Liver (tissue), 9 donors: ENCODE results near the gene SLC25A17. TPM values are rescaled to one million over a fixed set of nuclear protein-coding genes. Genes with fewer than 3 reads are reported as not detected.

Source experiments
- DNase-seq: peaks from one replicate; pipeline ENCODE4 v3.0.0-alpha.2; 2017; ENCODE audit warnings: low spot score
- H3K27ac ChIP-seq, 2 donors: one replicate each; pipeline ENCODE4 v1.7.0; 2013; ENCODE audit warnings: inconsistent platforms in 2 of 2, low read length in 2 of 2, control low read depth in 1 of 2, low read depth in 1 of 2, mild to moderate bottlenecking in 1 of 2
- H3K27me3 ChIP-seq, 4 donors: one replicate each; pipeline versions ENCODE4 v1.6.1 to v1.7.0; 2013; ENCODE audit warnings: low read length in 3 of 4, inconsistent platforms in 1 of 4, mild to moderate bottlenecking in 1 of 4, moderate library complexity in 1 of 4; ENCODE audit not compliant: control insufficient read depth in 4 of 4, insufficient read depth in 4 of 4
- H3K36me3 ChIP-seq, 4 donors: one replicate each; pipeline versions ENCODE4 v1.6.1 to v1.7.0; 2013; ENCODE audit warnings: low read length in 3 of 4, mild to moderate bottlenecking in 3 of 4, low read depth in 1 of 4, moderate library complexity in 1 of 4; ENCODE audit not compliant: control insufficient read depth in 4 of 4, insufficient read depth in 3 of 4
- H3K4me1 ChIP-seq, 4 donors: one replicate each; pipeline versions ENCODE4 v1.6.1 to v1.7.0; 2013; ENCODE audit warnings: low read length in 3 of 4, mild to moderate bottlenecking in 3 of 4, moderate library complexity in 1 of 4; ENCODE audit not compliant: control insufficient read depth in 4 of 4, insufficient read depth in 4 of 4
- H3K4me3 ChIP-seq, 3 donors: one replicate each; pipeline versions ENCODE4 v1.6.1 to v1.7.0; 2013; ENCODE audit warnings: low read length in 3 of 3, control low read depth in 1 of 3, low read depth in 1 of 3, mild to moderate bottlenecking in 1 of 3
- H3K9ac ChIP-seq, 2 donors: one replicate each; pipeline ENCODE4 v1.7.0; 2013; ENCODE audit warnings: low read length in 2 of 2, mild to moderate bottlenecking in 2 of 2, moderate library complexity in 2 of 2, control low read depth in 1 of 2, low read depth in 1 of 2
- H3K9me3 ChIP-seq, 4 donors: one replicate each; pipeline versions ENCODE4 v1.6.1 to v1.7.0; 2013; ENCODE audit warnings: low read length in 3 of 4; ENCODE audit not compliant: control insufficient read depth in 4 of 4
- ATF3 ChIP-seq: IDR thresholded peaks from 2 replicates; pipeline ENCODE4 v1.6.1; 2016; ENCODE audit warnings: antibody characterized with exemption
- EGR1 ChIP-seq, 2 donors: IDR thresholded peaks; 2 replicates each; pipeline ENCODE4 v1.6.1; 2016 to 2018; ENCODE audit warnings: antibody characterized with exemption in 2 of 2, low read depth in 2 of 2
- FOXA2 ChIP-seq: IDR thresholded peaks from 2 replicates; pipeline ENCODE4 v1.6.1; 2016; ENCODE audit warnings: antibody characterized with exemption
- HNF4A ChIP-seq, 2 donors: conservative IDR thresholded peaks; 2 replicates each; pipeline ENCODE4 v1.6.1; 2016; ENCODE audit warnings: antibody characterized with exemption in 2 of 2, mild to moderate bottlenecking in 2 of 2
- HNF4G ChIP-seq: IDR thresholded peaks from 2 replicates; pipeline ENCODE4 v1.6.1; 2016; ENCODE audit warnings: antibody characterized with exemption
- MAX ChIP-seq: IDR thresholded peaks from 2 replicates; pipeline ENCODE4 v1.6.1; 2016; ENCODE audit warnings: antibody characterized with exemption
- NR2F2 ChIP-seq: IDR thresholded peaks from 2 replicates; pipeline ENCODE4 v1.6.1; 2016; ENCODE audit warnings: antibody characterized with exemption
- RAD21 ChIP-seq, 2 donors: IDR thresholded peaks; 2 replicates each; pipeline ENCODE4 v1.6.1; 2016; ENCODE audit warnings: antibody characterized with exemption in 2 of 2, mild to moderate bottlenecking in 2 of 2
- REST ChIP-seq: IDR thresholded peaks from 2 replicates; pipeline ENCODE4 v1.6.1; 2016; ENCODE audit warnings: antibody characterized with exemption, mild to moderate bottlenecking
- RXRA ChIP-seq, 2 donors: IDR thresholded peaks; 2 replicates each; pipeline ENCODE4 v1.6.1; 2017 to 2018; ENCODE audit warnings: antibody characterized with exemption in 2 of 2, mild to moderate bottlenecking in 1 of 2
- YY1 ChIP-seq: IDR thresholded peaks from 2 replicates; pipeline ENCODE4 v1.6.1; 2016; ENCODE audit warnings: antibody characterized with exemption, mild to moderate bottlenecking
- ZBTB33 ChIP-seq: IDR thresholded peaks from 2 replicates; pipeline ENCODE4 v1.6.1; 2016; ENCODE audit warnings: antibody characterized with exemption
- WGBS: extraction: QIAGEN DNeasy Blood & Tissue Kit; methylation state at CpG from one replicate; pipeline ENCODE4 v1.1.7; 2013; 5-methylcytosine and 5-hydroxymethylcytosine counted together
- polyA plus RNA-seq, 2 donors: library from polyadenylated mRNA; stranded (reverse) in 1 of 2; unstranded in 1 of 2; fragments of 200-250 nt in 1 of 2; fragments of >200 nt in 1 of 2; fragmentation: Nextera tagmentation in 1 of 2; extraction: Ambion mirVana in 1 of 2; gene quantifications; one replicate each; pipeline versions ENCODE4 v1.2.1 to v1.2.3, GENCODE V29; 2013 to 2015
- total RNA-seq, 2 donors: library from RNA; depleted of rRNA; stranded (reverse); fragments of >200 nt; gene quantifications; one replicate each; pipeline ENCODE4 v1.2.3, GENCODE V29; 2014
- TF ChIP-seq, protein P1 (sequence below): fragments of 150-350 bp; IDR thresholded peaks from 2 replicates; pipeline ENCODE4 v1.5.1; 2017; ENCODE audit warnings: improper control_type of control experiment, low read depth, low read length; ENCODE audit not compliant: missing input control
- donor health status: healthy.
- donor health status: healthy.
- donor health status: healthy.
- donor health status: healthy.
- donor health status: healthy.

Gene SLC25A17
- total and polyA plus RNA-seq, 4 donors, result 7.3 to 17.5 (median 11.2) TPM

DNA sequence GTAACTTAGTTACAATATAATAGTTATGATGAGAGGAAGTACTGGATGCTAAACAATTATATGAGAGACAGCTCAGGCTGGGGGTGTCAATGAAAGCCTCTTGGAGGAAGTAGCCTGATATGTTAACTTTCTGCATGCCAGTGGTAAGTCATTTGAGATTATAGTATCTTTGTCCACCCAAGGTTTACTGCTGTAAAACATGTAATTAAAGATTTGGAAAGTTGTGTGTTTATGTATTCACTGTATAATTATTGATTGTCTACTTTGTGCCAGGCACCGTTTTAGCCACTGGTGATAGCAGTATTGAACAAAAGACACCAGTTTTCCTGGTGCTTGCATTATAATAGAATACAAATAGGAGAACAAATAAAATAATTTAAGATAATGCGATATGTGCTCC lies 43.4 kb upstream of the SLC25A17 start:
- Histone ChIP-seq H3K4me1 (peaks cover 9 to 22% (median 20%) of the 10 kb centered on the region in 4 donors), H3K9me3 (no peaks in the 10 kb centered on the region), H3K9ac (no peak overlapping the region), H3K4me3 (no peak overlapping the region), H3K27me3 (no peaks in the 10 kb centered on the region), H3K36me3 (peaks cover 0 to 5% (median 3%) of the 10 kb centered on the region in 4 donors), H3K27ac (no peak overlapping the region)
- no peak for TF ChIP-seq YY1
- TF ChIP-seq HNF4A (conservative IDR thresholded peaks at IDR 0.05), result no peak
- no peak for TF ChIP-seq ATF3
- TF ChIP-seq, protein P1, sequence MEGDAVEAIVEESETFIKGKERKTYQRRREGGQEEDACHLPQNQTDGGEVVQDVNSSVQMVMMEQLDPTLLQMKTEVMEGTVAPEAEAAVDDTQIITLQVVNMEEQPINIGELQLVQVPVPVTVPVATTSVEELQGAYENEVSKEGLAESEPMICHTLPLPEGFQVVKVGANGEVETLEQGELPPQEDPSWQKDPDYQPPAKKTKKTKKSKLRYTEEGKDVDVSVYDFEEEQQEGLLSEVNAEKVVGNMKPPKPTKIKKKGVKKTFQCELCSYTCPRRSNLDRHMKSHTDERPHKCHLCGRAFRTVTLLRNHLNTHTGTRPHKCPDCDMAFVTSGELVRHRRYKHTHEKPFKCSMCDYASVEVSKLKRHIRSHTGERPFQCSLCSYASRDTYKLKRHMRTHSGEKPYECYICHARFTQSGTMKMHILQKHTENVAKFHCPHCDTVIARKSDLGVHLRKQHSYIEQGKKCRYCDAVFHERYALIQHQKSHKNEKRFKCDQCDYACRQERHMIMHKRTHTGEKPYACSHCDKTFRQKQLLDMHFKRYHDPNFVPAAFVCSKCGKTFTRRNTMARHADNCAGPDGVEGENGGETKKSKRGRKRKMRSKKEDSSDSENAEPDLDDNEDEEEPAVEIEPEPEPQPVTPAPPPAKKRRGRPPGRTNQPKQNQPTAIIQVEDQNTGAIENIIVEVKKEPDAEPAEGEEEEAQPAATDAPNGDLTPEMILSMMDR, result no peak
- TF ChIP-seq RAD21 (IDR thresholded peaks at IDR 0.05), result no peak
- no peak for TF ChIP-seq FOXA2
- no peak for TF ChIP-seq NR2F2
- no peak for TF ChIP-seq RXRA (IDR thresholded peaks at IDR 0.05)
- TF ChIP-seq MAX, result no peak
- no peak for TF ChIP-seq ZBTB33
- no peak for TF ChIP-seq REST
- TF ChIP-seq HNF4G, result no peak
- TF ChIP-seq EGR1 (IDR thresholded peaks at IDR 0.05; ENCODE audit: low read depth in 2 of 2), result no peak
- DNase-seq, result no peak
- WGBS, result 76% methylated on average over 2 of the region's 2 CpGs

DNA sequence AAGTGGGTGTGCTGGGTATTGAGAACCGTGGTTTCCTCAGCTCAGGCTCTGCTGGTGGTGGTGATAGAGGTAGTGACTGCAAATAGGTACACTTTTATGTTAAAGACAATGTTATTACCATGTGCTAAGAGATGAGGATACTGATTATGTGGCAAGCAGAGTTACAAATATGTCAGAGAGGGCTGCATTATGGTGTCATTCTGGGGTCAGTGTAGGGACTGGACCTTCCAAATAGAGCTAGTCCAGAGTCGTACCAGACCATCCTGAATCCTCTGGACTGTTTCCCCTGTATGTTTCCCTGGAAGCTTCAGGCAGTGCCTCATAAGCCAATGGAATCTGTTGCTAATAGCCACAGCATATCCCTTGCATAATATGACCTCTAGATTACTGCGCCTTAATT lies 42.9 kb upstream of the SLC25A17 start, which contains the start of gene DNAJB7:
Gene DNAJB7, minus strand, starts transcription at position 101 of the 400 bp plus-strand sequence. CDS start 119 bp downstream, outside the sequence.
- Histone ChIP-seq H3K9me3 (no peaks in the 10 kb centered on the region), H3K9ac (no peak within 1 kb of the TSS), H3K36me3 (peaks cover 0 to 5% (median 3%) of the 10 kb centered on the region in 4 donors), H3K4me1 (peaks cover 9 to 24% (median 19%) of the 10 kb centered on the region in 4 donors), H3K4me3 (no peak within 1 kb of the TSS), H3K27me3 (no peaks in the 10 kb centered on the region), H3K27ac (no peak within 1 kb of the TSS)
- DNase-seq, result no peak
- TF ChIP-seq MAX, result no peak
- TF ChIP-seq ZBTB33, result no peak
- WGBS, result 93% methylated on average over 3 of the region's 3 CpGs
